K562 (cell line): ENCODE results near the gene HIPK2. TPM values are rescaled to one million over a fixed set of nuclear protein-coding genes. Genes with fewer than 3 reads are reported as not detected.
"Not testable (repeated sequence)": the region's sequence is repeated elsewhere in the genome, so short reads cannot be mapped to it uniquely, and the experiment has no call there.

Experiments
- ATAC-seq: fragments of 200-7000 bp; cut with Tn5 transposase; 3 replicates; pipeline ENCODE4 v1.9.1; 2020; ENCODE audit warnings: moderate library complexity
- BruUV-seq: library from RNA; stranded (reverse); fragments of 400-500 nt; replicated peaks from 2 replicates; lab custom pipeline; 2021; lab: Mats Ljungman, UMichigan
- CTCF ChIA-PET: fragments of 300-600 bp; formaldehyde crosslinking; extraction: SDS; loops from one replicate; lab custom pipeline; 2021; ENCODE audit warnings: low intra/inter-chr PET ratio; lab: Yijun Ruan, JAX
- POLR2A ChIA-PET: fragments of 300-600, 350-650 bp; sonication (Branson Sonifier 250); formaldehyde crosslinking; extraction: SDS; loops from one replicate; lab custom pipeline; 2021; ENCODE audit warnings: antibody characterized with exemption, inconsistent platforms; lab: Yijun Ruan, JAX
- DNase-seq, 4 experiments: peaks; one replicate each; pipeline versions ENCODE4 v3.0.0 to v3.0.0-alpha.2; 2011 to 2018; ENCODE audit warnings: low spot score in 3 of 4, mixed read lengths in 3 of 4; ENCODE audit errors: extremely low read depth in 1 of 4
- FAIRE-seq: peaks from 2 replicates; lab custom pipeline; 2011; peaks lifted over from hg19 to GRCh38; lab: Jason Lieb, UNC
- H2AFZ ChIP-seq: 2 replicates; pipeline ENCODE4 v1.6.0; 2011; ENCODE audit warnings: low read depth, low read length, control low read depth, inconsistent platforms
- H3K27ac ChIP-seq: fragments of 200-600 bp; 3 replicates; pipeline ENCODE4 v1.8.0; 2011; ENCODE audit warnings: low read depth, mild to moderate bottlenecking, control low read depth, inconsistent platforms, low read length, moderate library complexity, mixed read lengths; ENCODE audit errors: extremely low read depth
- H3K27me3 ChIP-seq, 2 experiments: fragments of 300-600 bp in 1 of 2; 2 replicates in 1 of 2; 3 replicates in 1 of 2; pipeline versions ENCODE4 v1.6.0 to v1.8.0; 2011; ENCODE audit warnings: inconsistent platforms in 2 of 2, low read length in 2 of 2, mild to moderate bottlenecking in 1 of 2, mixed read lengths in 1 of 2, moderate library complexity in 1 of 2; ENCODE audit not compliant: control insufficient read depth in 2 of 2, insufficient read depth in 2 of 2
- H3K36me3 ChIP-seq: fragments of 300-600 bp; 3 replicates; pipeline ENCODE4 v1.8.0; 2011; ENCODE audit warnings: mild to moderate bottlenecking, low read length, inconsistent platforms; ENCODE audit not compliant: control insufficient read depth, insufficient read depth
- H3K4me1 ChIP-seq, 2 experiments: fragments of 200-600 bp in 1 of 2; replicated peaks in 1 of 2; 2 replicates in 1 of 2; 3 replicates in 1 of 2; pipeline versions ENCODE4 v1.5.1 to v1.8.0; 2011; ENCODE audit warnings: inconsistent platforms in 2 of 2, low read length in 2 of 2, mild to moderate bottlenecking in 1 of 2, mixed read lengths in 1 of 2, moderate library complexity in 1 of 2; ENCODE audit not compliant: control insufficient read depth in 2 of 2, insufficient read depth in 2 of 2
- H3K4me2 ChIP-seq: 2 replicates; pipeline ENCODE4 v1.6.1; 2011; ENCODE audit warnings: low read length, control low read depth, inconsistent platforms, mixed read lengths; ENCODE audit not compliant: insufficient read depth
- H3K4me3 ChIP-seq: fragments of 200-600 bp; sonication (generic), shearing (Covaris generic); 2 replicates; pipeline ENCODE4 v1.5.1; 2016; ENCODE audit warnings: control low read depth, inconsistent platforms
- H3K79me2 ChIP-seq: fragments of 200-600 bp; 3 replicates; pipeline ENCODE4 v1.8.0; 2011; ENCODE audit warnings: low read length, inconsistent platforms; ENCODE audit not compliant: control insufficient read depth, insufficient read depth
- H3K9ac ChIP-seq, 2 experiments: 2 replicates each; pipeline versions ENCODE4 v1.6.0 to v1.6.1; 2011; ENCODE audit warnings: low read depth in 2 of 2, low read length in 2 of 2, control low read depth in 1 of 2, inconsistent platforms in 1 of 2, mild to moderate bottlenecking in 1 of 2, mixed read lengths in 1 of 2; ENCODE audit not compliant: insufficient read depth in 1 of 2
- H3K9me1 ChIP-seq: one replicate; pipeline ENCODE4 v1.6.0; 2011; ENCODE audit warnings: inconsistent platforms, mild to moderate bottlenecking, low read length, moderate library complexity; ENCODE audit not compliant: control insufficient read depth, insufficient read depth
- H3K9me3 ChIP-seq: replicated peaks from 2 replicates; pipeline ENCODE4 v1.5.1; 2011; ENCODE audit warnings: low read depth, low read length, inconsistent platforms; ENCODE audit not compliant: control insufficient read depth, insufficient read depth
- H4K20me1 ChIP-seq: replicated peaks from 2 replicates; pipeline ENCODE4 v1.6.1; 2011; ENCODE audit warnings: low read length, inconsistent platforms, mixed read lengths; ENCODE audit not compliant: control insufficient read depth, insufficient read depth
- POLR3G ChIP-seq: IDR thresholded peaks from 2 replicates; pipeline ENCODE4 v1.6.1; 2011; ENCODE audit not compliant: insufficient read length, insufficient replicate concordance; ENCODE audit errors: extremely low read depth
- SOX6 ChIP-seq: fragments of 450-650 bp; IDR thresholded peaks from 2 replicates; pipeline ENCODE4 v1.6.1; 2014; ENCODE audit warnings: mild to moderate bottlenecking
- ZNF121 ChIP-seq: sonication (generic); formaldehyde crosslinking; conservative IDR thresholded peaks from 2 replicates; pipeline ENCODE4 v1.8.0; 2022; ENCODE audit warnings: missing genetic modification reagents
- WGBS: fragments of 100-300 bp; shearing (Covaris generic); methylation state at CpG from one replicate; pipeline ENCODE4 v1.1.6; 2016; ENCODE audit warnings: low coverage, mixed read lengths; ENCODE audit not compliant: insufficient coverage; ENCODE audit errors: missing lambda C conversion rate; 5-methylcytosine and 5-hydroxymethylcytosine counted together
- in situ Hi-C: fragments of 300-500 bp; cut with MboI; formaldehyde crosslinking; loops from 4 replicates; pipeline ENCODE4 v1.15.0; 2018; ENCODE audit warnings: inconsistent platforms, mixed read lengths
- intact Hi-C: fragments of 100-400 bp; cut with micrococcal nuclease; formaldehyde crosslinking; loops from 2 replicates; pipeline ENCODE4 v1.14.2; 2022
- polyA plus RNA-seq, 8 experiments: library from polyadenylated mRNA; depleted of rRNA in 4 of 8; stranded (reverse) in 5 of 8; unstranded in 3 of 8; fragments of >200 nt; fragmentation: Nextera tagmentation in 2 of 8; fragmentation: Illumina TruSeq in 1 of 8; extraction: Ambion mirVana in 2 of 8; extraction: Trizol in 1 of 8; gene quantifications; 2 replicates each; pipeline versions ENCODE4 v1.2.1 to v1.2.3, GENCODE V29; 2011 to 2014; ENCODE audit warnings: inconsistent platforms in 1 of 8, missing spikeins in 1 of 8
- total RNA-seq, 7 experiments: library from RNA; depleted of rRNA in 6 of 7; stranded (reverse); fragments of >200 nt in 6 of 7; fragmentation: Illumina TruSeq in 2 of 7; extraction: Trizol in 2 of 7; gene quantifications; 2 replicates each; pipeline versions ENCODE4 v1.2.1 to v1.2.3, GENCODE V29; 2011 to 2021; ENCODE audit warnings: low replicate concordance in 1 of 7

HIPK2 gene
- total and polyA plus RNA-seq, 9 of the 15 experiments (the other 6 are each of a cell fraction or from before 2014, with no cell fraction given), result 0.69 to 19.8 (median 5.1) TPM

- intact Hi-C loops, BruUV-seq, H3K9me3 ChIP-seq, H3K9ac ChIP-seq, H3K27me3 ChIP-seq, ATAC-seq, H3K9me1 ChIP-seq, H3K27ac ChIP-seq, H2AFZ ChIP-seq, H3K4me3 ChIP-seq, FAIRE-seq, in situ Hi-C loops, H3K4me1 ChIP-seq, H3K79me2 ChIP-seq, H3K4me2 ChIP-seq, DNase-seq, H4K20me1 ChIP-seq, H3K36me3 ChIP-seq: not testable (repeated sequence)
- POLR2A ChIA-PET, result interaction anchor here (0.6 to 1.3 kb wide), 3 partner anchors 9 to 89 kb away, joined by 3 to 5 read pairs (median 3); no protein-coding TSS in a partner anchor
- TF ChIP-seq ZNF121 (CRISPR knock-in tag), result peak; percentile 82
- WGBS, result 55% methylated on average over 7 of the region's 7 CpGs
- CTCF ChIA-PET, result interaction anchor here (0.7 kb wide), 1 partner anchor 69 kb away, joined by 3 read pairs; no protein-coding TSS in a partner anchor
These were observed 107.1 kb downstream of the HIPK2 start for GRCh38 chr7:139670662-139671061.

GRCh38 chr7:139669106-139670061, 108.4 kb downstream of the HIPK2 start:
- no peak for DNase-seq
- in situ Hi-C loops, result no loop called here
- H2AFZ ChIP-seq, result no peak overlapping the region
- FAIRE-seq, result no peak
- no peak for ATAC-seq
- ChIA-PET CTCF (no interaction called here), POLR2A (interaction anchor here (0.6 to 1.3 kb wide), 4 partner anchors 8 to 127 kb away, joined by 3 to 5 read pairs (median 3); no protein-coding TSS in a partner anchor)
- no peaks in the 10 kb centered on the region for H3K9me1 ChIP-seq
- 41% methylated on average over 11 of the region's 11 CpGs for WGBS
- intact Hi-C loops, result no loop called here
- H3K4me1 ChIP-seq, result peaks cover 0 to 6% of the 10 kb centered on the region in 2 experiments; a peak in 1 of 5 replicates
- BruUV-seq, result no TSS peak
- no peaks in the 10 kb centered on the region for H3K79me2 ChIP-seq
- H4K20me1 ChIP-seq, result no peaks in the 10 kb centered on the region
- no peak overlapping the region for H3K27ac ChIP-seq
- no peaks in the 10 kb centered on the region for H3K9me3 ChIP-seq
- H3K4me3 ChIP-seq, result no peak overlapping the region
- H3K27me3 ChIP-seq, result no peaks in the 10 kb centered on the region
- 0 out of 2 replicates have a peak, but pooled peaks have one; percentile 18 for TF ChIP-seq SOX6
- TF ChIP-seq POLR3G, result no peak
- no peak overlapping the region for H3K9ac ChIP-seq
- H3K36me3 ChIP-seq, result no peaks in the 10 kb centered on the region
- H3K4me2 ChIP-seq, result no peak overlapping the region
